Measurements from ENCODE around the gene XAB2. TPM values are rescaled to one million over a fixed set of nuclear protein-coding genes. Genes with fewer than 3 reads are reported as not detected.

XAB2 gene
- total RNA-seq, 4 donors from 2014 or later: 51.6 to 62.0 (median 54.3) TPM

GRCh38 chr19:7669641-7670040 lies 40.3 kb upstream of the XAB2 start:
- H3K4me1 ChIP-seq: peaks cover 0 to 11% (median 0%) of the 10 kb centered on the region in 4 donors
- TF ChIP-seq CTCF (IDR thresholded peaks at IDR 0.05) (no peak), EP300 (IDR thresholded peaks at IDR 0.05) (no peak), POLR2A (IDR thresholded peaks at IDR 0.05) (no peak)
- no peak for DNase-seq (ENCODE audit: low spot score in 2 of 2)
- H3K36me3 ChIP-seq: no peaks in the 10 kb centered on the region
- H3K9me3 ChIP-seq: no peaks in the 10 kb centered on the region
- no peak overlapping the region for H3K27ac ChIP-seq
- H3K4me3 ChIP-seq: no peak overlapping the region
- H3K27me3 ChIP-seq: peaks cover 0 to 40% of the 10 kb centered on the region in 2 donors
- 24 to 29% methylated on average over 9 of the region's 9 CpGs for WGBS, 2 donors

GRCh38 chr19:7668842-7669241 lies 39.5 kb upstream of the XAB2 start, which contains the start of gene RETN:
Gene RETN, plus strand, starts transcription at chr19:7669049. Its CDS starts 278 bp downstream, at chr19:7669327.
- TF ChIP-seq CTCF (IDR thresholded peaks at IDR 0.05) (no peak), EP300 (IDR thresholded peaks at IDR 0.05) (no peak), POLR2A (IDR thresholded peaks at IDR 0.05) (no peak)
- 68 to 84% methylated on average over 9 of the region's 9 CpGs for WGBS, 2 donors
- Histone ChIP-seq H3K36me3 (no peaks in the 10 kb centered on the region), H3K9me3 (no peaks in the 10 kb centered on the region), H3K4me3 (no peak within 1 kb of the TSS), H3K4me1 (peaks cover 0 to 6% (median 0%) of the 10 kb centered on the region in 4 donors), H3K27me3 (peaks cover 0 to 46% of the 10 kb centered on the region in 2 donors), H3K27ac (no peak within 1 kb of the TSS)
- DNase-seq (ENCODE audit: low spot score in 2 of 2): no peak

- H3K4me3 ChIP-seq: no peak overlapping the region
- DNase-seq (ENCODE audit: low spot score in 2 of 2): no peak
- WGBS, 2 donors: 35 to 53% methylated on average over 4 of the region's 4 CpGs
- peaks cover 0 to 23% of the 10 kb centered on the region in 2 donors for H3K27me3 ChIP-seq
- H3K9me3 ChIP-seq: no peaks in the 10 kb centered on the region
- TF ChIP-seq EP300 (IDR thresholded peaks at IDR 0.05): no peak
- no peak for TF ChIP-seq POLR2A (IDR thresholded peaks at IDR 0.05)
- no peak for TF ChIP-seq CTCF (IDR thresholded peaks at IDR 0.05)
- no peak overlapping the region for H3K27ac ChIP-seq
- H3K4me1 ChIP-seq: peaks cover 0 to under 1% (median 0%) of the 10 kb centered on the region in 4 donors
- no peaks in the 10 kb centered on the region for H3K36me3 ChIP-seq
Measured at GRCh38 chr19:7665076-7665475, 35.7 kb upstream of the XAB2 start.

- H3K27me3 ChIP-seq: peaks cover 0 to 11% of the 10 kb centered on the region in 2 donors
- no peaks in the 10 kb centered on the region for H3K4me1 ChIP-seq
- no peak for DNase-seq (ENCODE audit: low spot score in 2 of 2)
- WGBS, 2 donors: 78 to 82% methylated on average over 7 of the region's 7 CpGs
- H3K27ac ChIP-seq: no peak overlapping the region
- no peaks in the 10 kb centered on the region for H3K9me3 ChIP-seq
- TF ChIP-seq EP300 (IDR thresholded peaks at IDR 0.05) (no peak), CTCF (IDR thresholded peaks at IDR 0.05) (no peak), POLR2A (IDR thresholded peaks at IDR 0.05) (no peak)
- no peak overlapping the region for H3K4me3 ChIP-seq
- H3K36me3 ChIP-seq: no peaks in the 10 kb centered on the region
Measured at GRCh38 chr19:7663706-7664105, 34.4 kb upstream of the XAB2 start.

GRCh38 chr19:7662657-7663056 lies 33.3 kb upstream of the XAB2 start:
- DNase-seq (ENCODE audit: low spot score in 2 of 2): no peak
- TF ChIP-seq CTCF (IDR thresholded peaks at IDR 0.05) (no peak), POLR2A (IDR thresholded peaks at IDR 0.05) (no peak), EP300 (IDR thresholded peaks at IDR 0.05) (no peak)
- H3K27ac ChIP-seq: no peak overlapping the region
- no peaks in the 10 kb centered on the region for H3K4me1 ChIP-seq
- H3K9me3 ChIP-seq: no peaks in the 10 kb centered on the region
- WGBS, 2 donors: 82 to 88% methylated on average over 14 of the region's 14 CpGs
- no peak overlapping the region for H3K4me3 ChIP-seq
- no peaks in the 10 kb centered on the region for H3K36me3 ChIP-seq
- peaks cover 0 to 11% of the 10 kb centered on the region in 2 donors for H3K27me3 ChIP-seq

Measured in tibial nerve (tissue), 4 donors.